Adipose tissue (tissue), 3 donors: ENCODE data around the gene ZBTB20. TPM values are rescaled to one million over a fixed set of nuclear protein-coding genes. Genes with fewer than 3 reads are reported as not detected.

Experiments used
- H3K27ac ChIP-seq: one replicate; pipeline ENCODE4 v1.5.1; 2013; ENCODE audit warnings: low read depth, low read length
- WGBS, 3 donors: extraction: QIAGEN DNeasy Blood & Tissue Kit; methylation state at CpG; one replicate each; pipeline ENCODE4 v1.1.7; 2013; 5-methylcytosine and 5-hydroxymethylcytosine counted together
- polyA plus RNA-seq, 3 donors: library from polyadenylated mRNA; stranded (reverse); fragments of 200-250 nt; gene quantifications; one replicate each; pipeline ENCODE4 v1.2.3, GENCODE V29; 2013
- donor health status: healthy with polysubstance abuse.
- donor health status: Bipolar disorder and iron deficiency.
- donor health status: healthy.

ZBTB20 gene
- polyA plus RNA-seq, 3 donors: 0.62 to 7.8 (median 1.4) TPM

GRCh38 chr3:115062412-115062956 is 84.6 kb downstream of the ZBTB20 start:
- no peak overlapping the region for H3K27ac ChIP-seq

- H3K27ac ChIP-seq: no peak overlapping the region
- 20 to 75% (median 74%) methylated on average over 2 of the region's 2 CpGs for WGBS, 3 donors
Observed at GRCh38 chr3:115062009-115062408, 85.1 kb downstream of the ZBTB20 start.

- H3K27ac ChIP-seq: no peak overlapping the region
- 70 to 78% (median 78%) methylated on average over 3 of the region's 3 CpGs for WGBS, 3 donors
Observed at GRCh38 chr3:115052906-115053305, 94.2 kb downstream of the ZBTB20 start.

GRCh38 chr3:115042351-115042750 is 104.7 kb downstream of the ZBTB20 start:
- H3K27ac ChIP-seq: no peak overlapping the region
- WGBS, 3 donors: 66 to 74% (median 72%) methylated on average over 3 of the region's 3 CpGs

GRCh38 chr3:115040673-115041286 is 106.3 kb downstream of the ZBTB20 start:
- H3K27ac ChIP-seq: no peak overlapping the region
- WGBS, 3 donors: 39 to 46% (median 43%) methylated on average over 4 of the region's 4 CpGs

GRCh38 chr3:115040246-115040645 is 106.8 kb downstream of the ZBTB20 start:
- no peak overlapping the region for H3K27ac ChIP-seq

- 91 to 96% (median 95%) methylated on average over 1 of the region's 1 CpG for WGBS, 3 donors
- no peak overlapping the region for H3K27ac ChIP-seq
Observed at GRCh38 chr3:115038817-115039216, 108.3 kb downstream of the ZBTB20 start.

- no peak overlapping the region for H3K27ac ChIP-seq
- WGBS, 3 donors: 95 to 100% (median 98%) methylated on average over 1 of the region's 1 CpG
Observed at GRCh38 chr3:115022835-115023398, 124.2 kb downstream of the ZBTB20 start.

- WGBS, 3 donors: 56 to 72% (median 71%) methylated on average over 2 of the region's 2 CpGs
- H3K27ac ChIP-seq: no peak overlapping the region
Observed at GRCh38 chr3:115022199-115022598, 124.9 kb downstream of the ZBTB20 start.

- 92 to 96% (median 95%) methylated on average over 2 of the region's 2 CpGs for WGBS, 3 donors
- H3K27ac ChIP-seq: no peak overlapping the region
Observed at GRCh38 chr3:115021061-115021460, 126.0 kb downstream of the ZBTB20 start.

GRCh38 chr3:115019900-115020299 is 127.2 kb downstream of the ZBTB20 start:
- WGBS, 3 donors: 51 to 93% (median 61%) methylated on average over 1 of the region's 1 CpG
- no peak overlapping the region for H3K27ac ChIP-seq

GRCh38 chr3:115018694-115019093 is 128.4 kb downstream of the ZBTB20 start:
- 69 to 85% (median 74%) methylated on average over 2 of the region's 2 CpGs for WGBS, 3 donors
- H3K27ac ChIP-seq: no peak overlapping the region

- WGBS, 3 donors: 91 to 98% (median 96%) methylated on average over 1 of the region's 1 CpG
Observed at GRCh38 chr3:115007966-115008365, 139.1 kb downstream of the ZBTB20 start.

GRCh38 chr3:115004201-115005140 is 142.6 kb downstream of the ZBTB20 start:
- H3K27ac ChIP-seq: no peak overlapping the region
- 87 to 96% (median 89%) methylated on average over 2 of the region's 2 CpGs for WGBS, 3 donors

More at GRCh38 chr3:115007966-115008365, 139.1 kb downstream of the ZBTB20 start:
- H3K27ac ChIP-seq: no peak overlapping the region

- 94 to 99% (median 96%) methylated on average over 2 of the region's 2 CpGs for WGBS, 3 donors
Observed at GRCh38 chr3:114998971-114999579, 148.0 kb downstream of the ZBTB20 start.

GRCh38 chr3:114994554-114995341 is 152.3 kb downstream of the ZBTB20 start:
- H3K27ac ChIP-seq: no peak overlapping the region
- 86 to 90% (median 86%) methylated on average over 6 of the region's 6 CpGs for WGBS, 3 donors

More at GRCh38 chr3:114998971-114999579, 148.0 kb downstream of the ZBTB20 start:
- H3K27ac ChIP-seq: no peak overlapping the region

- 94 to 97% (median 96%) methylated on average over 1 of the region's 1 CpG for WGBS, 3 donors
Observed at GRCh38 chr3:114985776-114986175, 161.3 kb downstream of the ZBTB20 start.

GRCh38 chr3:114983248-114983647 is 163.8 kb downstream of the ZBTB20 start:
- no peak overlapping the region for H3K27ac ChIP-seq
- WGBS, 3 donors: 56 to 89% (median 89%) methylated on average over 6 of the region's 6 CpGs

More at GRCh38 chr3:114985776-114986175, 161.3 kb downstream of the ZBTB20 start:
- H3K27ac ChIP-seq: no peak overlapping the region
